Measurements from ENCODE around the gene ZFP91. TPM values are rescaled to one million over a fixed set of nuclear protein-coding genes. Genes with fewer than 3 reads are reported as not detected.

The ZFP91 gene
- total RNA-seq, 1 experiment from 2014 or later, result 56.2 TPM

DNA sequence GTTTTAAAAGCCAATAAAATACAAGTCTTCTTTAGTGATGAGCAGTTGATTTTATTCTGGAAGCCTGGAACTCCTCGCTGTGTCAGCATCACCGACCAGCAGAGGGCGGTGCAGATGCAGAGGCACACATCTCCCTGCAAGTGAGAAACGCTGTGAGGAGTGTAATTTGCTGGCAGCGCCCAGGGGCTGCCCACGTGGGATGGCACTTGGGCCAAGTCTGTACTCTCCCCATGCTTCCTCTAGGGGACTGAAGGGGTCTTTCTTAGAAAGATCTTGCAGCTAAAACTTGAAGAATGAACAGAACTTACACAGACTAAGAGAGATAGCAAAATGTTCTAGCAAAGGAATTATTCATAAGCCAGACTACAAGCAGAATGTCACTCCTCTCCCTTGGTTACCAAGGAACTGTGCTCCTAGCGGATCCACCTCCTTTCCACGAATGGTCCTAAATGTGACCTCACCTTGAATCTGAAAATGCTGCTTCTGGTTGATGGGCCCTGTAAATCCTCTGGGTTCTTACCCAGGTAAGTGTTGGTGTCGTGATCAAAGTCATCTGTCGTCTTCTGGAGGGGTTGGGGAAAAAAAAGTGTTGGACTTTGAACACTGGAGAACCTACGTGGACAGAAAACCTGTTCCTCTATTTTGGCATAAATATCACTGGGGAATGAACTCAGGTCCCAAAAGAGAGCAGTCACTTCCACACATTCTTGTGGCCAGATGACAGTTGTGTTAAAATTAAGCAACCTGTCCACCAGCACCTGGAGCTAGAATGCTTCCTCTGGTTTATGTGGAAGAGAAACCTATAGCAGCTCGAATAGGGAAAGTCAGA, 75.4 kb downstream of the ZFP91 start:
- CTCF ChIA-PET, result interaction anchor here (0.6 to 1.4 kb wide), 2 partner anchors 32 to 446 kb away, joined by 4 to 5 read pairs; no protein-coding TSS in a partner anchor
- peak; percentile 96 for ATAC-seq
- intact Hi-C loops (cut with micrococcal nuclease), result loop anchor here (1.0 to 2.0 kb wide), 4 partner anchors 21 to 504 kb away; no protein-coding TSS in a partner anchor

DNA sequence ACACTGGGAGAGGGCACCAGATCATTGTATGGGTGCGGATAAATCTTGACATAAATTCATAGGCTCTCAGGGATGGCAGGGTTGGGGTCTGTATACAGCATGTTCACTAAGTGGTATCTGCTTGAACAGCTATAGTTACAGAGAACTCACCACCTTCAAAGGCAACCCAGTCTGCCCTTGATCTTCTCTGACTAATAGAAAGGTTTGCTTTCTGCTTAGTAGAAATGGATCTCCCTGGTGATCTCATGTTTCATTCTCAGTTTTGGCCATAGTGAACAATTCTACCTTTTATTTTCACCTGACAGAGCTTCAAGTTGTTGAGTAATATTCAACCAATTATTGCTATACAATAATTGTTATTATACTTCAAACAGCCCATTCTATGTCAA, 76.0 kb downstream of the ZFP91 start:
- no peak overlapping the region for H3K4me3 ChIP-seq (ENCODE audit: low read length)
- H3K9me2 ChIP-seq (replicated peaks; ENCODE audit: low read length), result no peaks in the 10 kb centered on the region
- no peaks in the 10 kb centered on the region for H3K36me3 ChIP-seq (ENCODE audit: low read depth, low read length)
- H3K27me3 ChIP-seq (ENCODE audit: low read length), result no peaks in the 10 kb centered on the region
- no peak overlapping the region for H3K4me2 ChIP-seq (ENCODE audit: low read length)
- no peaks in the 10 kb centered on the region for H3K9me3 ChIP-seq (ENCODE audit: low read length)
- H3K79me2 ChIP-seq (ENCODE audit: low read length), result no peaks in the 10 kb centered on the region
- no peak for TF ChIP-seq EZH2 (IDR thresholded peaks at IDR 0.05; ENCODE audit: low read length, unreplicated experiment)
- TF ChIP-seq, protein P1, sequence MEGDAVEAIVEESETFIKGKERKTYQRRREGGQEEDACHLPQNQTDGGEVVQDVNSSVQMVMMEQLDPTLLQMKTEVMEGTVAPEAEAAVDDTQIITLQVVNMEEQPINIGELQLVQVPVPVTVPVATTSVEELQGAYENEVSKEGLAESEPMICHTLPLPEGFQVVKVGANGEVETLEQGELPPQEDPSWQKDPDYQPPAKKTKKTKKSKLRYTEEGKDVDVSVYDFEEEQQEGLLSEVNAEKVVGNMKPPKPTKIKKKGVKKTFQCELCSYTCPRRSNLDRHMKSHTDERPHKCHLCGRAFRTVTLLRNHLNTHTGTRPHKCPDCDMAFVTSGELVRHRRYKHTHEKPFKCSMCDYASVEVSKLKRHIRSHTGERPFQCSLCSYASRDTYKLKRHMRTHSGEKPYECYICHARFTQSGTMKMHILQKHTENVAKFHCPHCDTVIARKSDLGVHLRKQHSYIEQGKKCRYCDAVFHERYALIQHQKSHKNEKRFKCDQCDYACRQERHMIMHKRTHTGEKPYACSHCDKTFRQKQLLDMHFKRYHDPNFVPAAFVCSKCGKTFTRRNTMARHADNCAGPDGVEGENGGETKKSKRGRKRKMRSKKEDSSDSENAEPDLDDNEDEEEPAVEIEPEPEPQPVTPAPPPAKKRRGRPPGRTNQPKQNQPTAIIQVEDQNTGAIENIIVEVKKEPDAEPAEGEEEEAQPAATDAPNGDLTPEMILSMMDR (conservative IDR thresholded peaks at IDR 0.05; ENCODE audit: low read depth, low read length), result no peak
- TF ChIP-seq EZH2phosphoT487 (IDR thresholded peaks at IDR 0.05; ENCODE audit: borderline replicate concordance, low read length), result no peak
- ChIA-PET POLR2A (ENCODE audit: unreplicated experiment) (interaction anchor here (0.6 kb wide), 1 partner anchor 404 kb away, joined by 3 read pairs; no protein-coding TSS in a partner anchor), CTCF (interaction anchor here (0.6 to 1.4 kb wide), 2 partner anchors 31 to 446 kb away, joined by 4 to 5 read pairs; no protein-coding TSS in a partner anchor)
- H3K4me1 ChIP-seq (ENCODE audit: insufficient read depth, low read length), result peaks cover 33% of the 10 kb centered on the region
- DNase-seq, result peak; percentile 28
- intact Hi-C loops (cut with micrococcal nuclease), result loop anchor here (1.0 to 2.0 kb wide), 4 partner anchors 20 to 503 kb away; no protein-coding TSS in a partner anchor
- no peaks in the 10 kb centered on the region for H4K20me1 ChIP-seq (ENCODE audit: low read length)
- BruUV-seq (replicated peaks), result no TSS peak
- ATAC-seq, result no peak
- H3F3A ChIP-seq (ENCODE audit: low read length, unreplicated experiment), result peaks cover 4% of the 10 kb centered on the region
- no peak overlapping the region for H2AFZ ChIP-seq (ENCODE audit: low read length)
- no peak overlapping the region for H3K27ac ChIP-seq (ENCODE audit: low read length)
- no peak overlapping the region for H3K9ac ChIP-seq (ENCODE audit: low read length)

More for the DNA sequence above, 75.4 kb downstream of the ZFP91 start:
- Histone ChIP-seq H3F3A (ENCODE audit: low read length, unreplicated experiment) (no peaks in the 10 kb centered on the region), H3K27ac (ENCODE audit: low read length) (no peak overlapping the region), H2AFZ (ENCODE audit: low read length) (0 out of 2 replicates have a peak overlapping the region, but pooled peaks have one; percentile 13), H3K4me2 (ENCODE audit: low read length) (no peak overlapping the region), H3K27me3 (ENCODE audit: low read length) (no peaks in the 10 kb centered on the region), H4K20me1 (ENCODE audit: low read length) (no peaks in the 10 kb centered on the region), H3K4me1 (ENCODE audit: insufficient read depth, low read length) (peaks cover 29% of the 10 kb centered on the region), H3K79me2 (ENCODE audit: low read length) (no peaks in the 10 kb centered on the region), H3K36me3 (ENCODE audit: low read depth, low read length) (no peaks in the 10 kb centered on the region), H3K4me3 (ENCODE audit: low read length) (no peak overlapping the region), H3K9ac (ENCODE audit: low read length) (no peak overlapping the region), H3K9me2 (replicated peaks; ENCODE audit: low read length) (no peaks in the 10 kb centered on the region), H3K9me3 (ENCODE audit: low read length) (no peaks in the 10 kb centered on the region)
- peak; percentile 91 for DNase-seq
- BruUV-seq (replicated peaks), result no TSS peak
- no peak for TF ChIP-seq EZH2 (IDR thresholded peaks at IDR 0.05; ENCODE audit: low read length, unreplicated experiment)
- TF ChIP-seq, protein P1 (conservative IDR thresholded peaks at IDR 0.05; ENCODE audit: low read depth, low read length), result peak; percentile 99
- no peak for TF ChIP-seq EZH2phosphoT487 (IDR thresholded peaks at IDR 0.05; ENCODE audit: borderline replicate concordance, low read length)
- POLR2A ChIA-PET (ENCODE audit: unreplicated experiment), result interaction anchor here (0.6 kb wide), 1 partner anchor 404 kb away, joined by 3 read pairs; no protein-coding TSS in a partner anchor
